GM12878 (cell line): ENCODE data around the gene HNRNPAB. TPM values are rescaled to one million over a fixed set of nuclear protein-coding genes. Genes with fewer than 3 reads are reported as not detected.

Experiments used
- ATAC-seq: fragments of 200-7000 bp; cut with Tn5 transposase; 3 replicates; pipeline ENCODE4 v1.9.1; 2020; ENCODE audit warnings: mild to moderate bottlenecking, moderate library complexity
- BruUV-seq: library from RNA; stranded (reverse); fragments of 400-500 nt; replicated peaks from 2 replicates; lab custom pipeline; 2021; lab: Mats Ljungman, UMichigan
- CTCF ChIA-PET: fragments of 300-600 bp; sonication (Branson Sonifier 250); formaldehyde crosslinking; extraction: SDS; loops from one replicate; lab custom pipeline; 2021; ENCODE audit warnings: inconsistent platforms; lab: Yijun Ruan, JAX
- POLR2A ChIA-PET: fragments of 350-600 bp; formaldehyde crosslinking; extraction: SDS; loops from one replicate; lab custom pipeline; 2021; ENCODE audit warnings: inconsistent platforms; lab: Charles Lee
- RAD21 ChIA-PET: fragments of 300-600 bp; sonication (Branson Sonifier 250); formaldehyde crosslinking; loops from one replicate; lab custom pipeline; 2023; ENCODE audit warnings: antibody characterized with exemption; ENCODE audit not compliant: unreplicated experiment; lab: Charles Lee
- SMC1A ChIA-PET: fragments of 300-600 bp; sonication (Branson Sonifier 250); formaldehyde crosslinking; loops from one replicate; lab custom pipeline; 2023; ENCODE audit not compliant: unreplicated experiment, uncharacterized antibody; lab: Charles Lee
- DNase-seq: peaks from one replicate; pipeline ENCODE4 v3.0.0-alpha.2; 2011; ENCODE audit warnings: low read depth, low spot score
- FAIRE-seq: peaks from 3 replicates; lab custom pipeline; 2011; peaks lifted over from hg19 to GRCh38; lab: Jason Lieb, UNC
- H2AFZ ChIP-seq: 2 replicates; pipeline ENCODE4 v1.6.0; 2011; ENCODE audit warnings: low read depth, low read length, control low read depth; ENCODE audit not compliant: control insufficient read depth
- H3K27ac ChIP-seq: 2 replicates; pipeline ENCODE4 v1.5.1; 2011; ENCODE audit warnings: control low read depth; ENCODE audit not compliant: control insufficient read depth, insufficient read depth
- H3K27me3 ChIP-seq, 2 experiments: replicated peaks in 1 of 2; 2 replicates each; pipeline versions ENCODE4 v1.6.0 to v1.6.1; 2011; ENCODE audit warnings: low read length in 1 of 2; ENCODE audit not compliant: control insufficient read depth in 2 of 2, insufficient read depth in 2 of 2
- H3K36me3 ChIP-seq, 2 experiments: 2 replicates each; pipeline ENCODE4 v1.5.1; 2011; ENCODE audit warnings: low read length in 1 of 2; ENCODE audit not compliant: control insufficient read depth in 2 of 2, insufficient read depth in 2 of 2
- H3K4me1 ChIP-seq: 2 replicates; pipeline ENCODE4 v1.6.1; 2011; ENCODE audit warnings: mild to moderate bottlenecking, low read length, moderate library complexity, mixed read lengths; ENCODE audit not compliant: control insufficient read depth, insufficient read depth
- H3K4me2 ChIP-seq: 2 replicates; pipeline ENCODE4 v1.6.0; 2011; ENCODE audit warnings: control low read depth; ENCODE audit not compliant: control insufficient read depth, insufficient read depth
- H3K4me3 ChIP-seq: fragments of 200-600 bp; sonication (generic); 2 replicates; pipeline ENCODE4 v1.5.1; 2016
- H3K79me2 ChIP-seq: 2 replicates; pipeline ENCODE4 v1.6.0; 2011; ENCODE audit warnings: low read length; ENCODE audit not compliant: control insufficient read depth, insufficient read depth
- H3K9ac ChIP-seq: 2 replicates; pipeline ENCODE4 v1.8.0; 2011; ENCODE audit warnings: low read length, control low read depth, mixed read lengths; ENCODE audit not compliant: control insufficient read depth, insufficient read depth
- H3K9me3 ChIP-seq: replicated peaks from 3 replicates; pipeline ENCODE4 v1.5.1; 2011; ENCODE audit warnings: mild to moderate bottlenecking, low read length; ENCODE audit not compliant: control insufficient read depth, insufficient read depth
- H4K20me1 ChIP-seq: 2 replicates; pipeline ENCODE4 v1.6.0; 2011; ENCODE audit not compliant: control insufficient read depth, insufficient read depth
- BHLHE40 ChIP-seq, 2 experiments: fragments of 450-650 bp in 1 of 2; IDR thresholded peaks; 2 replicates each; pipeline ENCODE4 v1.6.1; 2011 to 2017; ENCODE audit warnings: low read depth in 2 of 2, borderline replicate concordance in 1 of 2, improper control_type of control experiment in 1 of 2, low read length in 1 of 2, mild to moderate bottlenecking in 1 of 2
- CBX5 ChIP-seq: sonication (generic); IDR thresholded peaks from 2 replicates; pipeline ENCODE4 v1.6.1; 2016; ENCODE audit warnings: low read depth, moderate library complexity, mild to moderate bottlenecking, inconsistent platforms
- FOXM1 ChIP-seq: IDR thresholded peaks from 2 replicates; pipeline ENCODE4 v1.6.1; 2012; ENCODE audit warnings: low read depth, mild to moderate bottlenecking, inconsistent platforms, low read length, moderate library complexity
- RAD51 ChIP-seq: fragments of 450-650 bp; IDR thresholded peaks from 2 replicates; pipeline ENCODE4 v1.6.1; 2016; ENCODE audit warnings: moderate library complexity, mild to moderate bottlenecking, inconsistent platforms
- RB1 ChIP-seq: fragments of 450-650 bp; formaldehyde crosslinking; IDR thresholded peaks from 2 replicates; pipeline ENCODE4 v1.6.1; 2017; ENCODE audit warnings: mild to moderate bottlenecking, borderline replicate concordance
- SIX5 ChIP-seq: IDR thresholded peaks from 2 replicates; pipeline ENCODE4 v1.6.1; 2011; ENCODE audit warnings: mild to moderate bottlenecking, low read depth, low read length, moderate library complexity; ENCODE audit not compliant: severe bottlenecking
- USF1 ChIP-seq: IDR thresholded peaks from 2 replicates; pipeline ENCODE4 v1.6.1; 2011; ENCODE audit warnings: borderline replicate concordance, low read depth, mild to moderate bottlenecking, moderate library complexity, mixed read lengths, low read length; ENCODE audit not compliant: insufficient read depth; ENCODE audit errors: extremely low read length
- WGBS: methylation state at CpG from one replicate; pipeline ENCODE4 v1.1.6; 2016; ENCODE audit warnings: low lambda C conversion rate; ENCODE audit not compliant: insufficient replicate concordance, insufficient coverage; ENCODE audit errors: missing lambda C conversion rate; 5-methylcytosine and 5-hydroxymethylcytosine counted together
- in situ Hi-C: fragments of 300-500 bp; cut with MboI; formaldehyde crosslinking; loops from 9 replicates; pipeline ENCODE4 v1.14.3; 2018; ENCODE audit warnings: mixed read lengths
- intact Hi-C: fragments of 100-400 bp; cut with micrococcal nuclease; formaldehyde crosslinking; loops from one replicate; pipeline ENCODE4 v1.14.2; 2022; ENCODE audit not compliant: unreplicated experiment
- polyA plus RNA-seq, 11 experiments: library from polyadenylated mRNA; depleted of rRNA in 4 of 11; unstranded in 6 of 11; stranded (reverse) in 5 of 11; fragments of >200 nt; fragmentation: Nextera tagmentation in 4 of 11; fragmentation: Illumina TruSeq in 1 of 11; extraction: Ambion mirVana in 4 of 11; extraction: Trizol in 1 of 11; gene quantifications; 1 replicate in 1 of 11; 2 replicates in 10 of 11; pipeline versions ENCODE4 v1.2.1 to v1.2.3, GENCODE V29; 2011 to 2016; ENCODE audit warnings: inconsistent platforms in 2 of 11, missing spikeins in 2 of 11, low read depth in 1 of 11
- total RNA-seq, 4 experiments: library from RNA; depleted of rRNA in 3 of 4; stranded (reverse); fragments of >200 nt in 3 of 4; fragmentation: Illumina TruSeq in 1 of 4; extraction: Trizol in 1 of 4; gene quantifications; 2 replicates each; pipeline versions ENCODE4 v1.2.1 to v1.2.3, GENCODE V29; 2013 to 2021
- TF ChIP-seq, protein P1 (sequence below): IDR thresholded peaks from 2 replicates; pipeline ENCODE4 v1.6.1; 2012; ENCODE audit warnings: low read depth, low read length, improper control_type of control experiment

The HNRNPAB gene
- total and polyA plus RNA-seq, 10 of the 15 experiments (the other 5 are each of a cell fraction or from before 2014, with no cell fraction given), result 42.3 to 330 (median 230) TPM

DNA sequence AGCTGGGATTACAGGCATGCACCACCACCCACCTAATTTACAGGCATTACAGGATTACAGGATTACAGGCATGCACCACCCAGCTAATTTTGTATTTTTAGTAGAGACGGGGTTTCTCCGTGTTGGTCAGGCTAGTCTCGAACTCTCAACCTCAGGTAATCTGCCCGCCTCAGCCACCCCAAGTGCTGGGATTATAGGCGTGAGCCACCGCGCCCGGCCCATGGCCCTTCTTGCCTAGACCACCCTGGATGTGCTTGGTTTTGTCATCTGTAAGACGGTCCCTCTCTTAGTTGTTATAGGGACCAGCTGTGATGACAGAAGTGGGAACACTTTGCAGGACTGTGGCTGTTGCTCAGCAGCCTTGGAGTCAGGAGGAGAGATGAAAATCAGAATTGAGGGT lies 31.8 kb downstream of the HNRNPAB start:
- intact Hi-C loops (loop anchor here (5.0 kb wide), 1 partner anchor 1256 kb away; no protein-coding TSS in a partner anchor), in situ Hi-C loops (no loop called here)
- RAD21 ChIA-PET, result interaction anchor here (0.6 kb wide), 1 partner anchor 65 kb away, joined by 3 read pairs; no protein-coding TSS in a partner anchor
- TF ChIP-seq, protein P1, sequence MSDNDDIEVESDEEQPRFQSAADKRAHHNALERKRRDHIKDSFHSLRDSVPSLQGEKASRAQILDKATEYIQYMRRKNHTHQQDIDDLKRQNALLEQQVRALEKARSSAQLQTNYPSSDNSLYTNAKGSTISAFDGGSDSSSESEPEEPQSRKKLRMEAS, result no peak
- no peak for ATAC-seq
- Histone ChIP-seq H3K4me3 (no peak overlapping the region), H3K36me3 (no peaks in the 10 kb centered on the region; a peak in 1 of 4 replicates), H3K9me3 (no peaks in the 10 kb centered on the region), H2AFZ (no peak overlapping the region), H3K4me2 (no peak overlapping the region), H3K27me3 (no peaks in the 10 kb centered on the region), H3K9ac (no peak overlapping the region), H3K79me2 (peaks cover 11% of the 10 kb centered on the region), H3K4me1 (peaks cover 51% of the 10 kb centered on the region), H3K27ac (no peak overlapping the region), H4K20me1 (no peaks in the 10 kb centered on the region)
- SMC1A ChIA-PET, result no interaction called here
- no peak for FAIRE-seq
- BruUV-seq, result no TSS peak
- CTCF ChIA-PET, result interaction anchor here (0.6 to 0.9 kb wide), 2 partner anchors 15 kb away, joined by 3 to 4 read pairs; no protein-coding TSS in a partner anchor
- 90% methylated on average over 9 of the region's 9 CpGs for WGBS
- DNase-seq, result no peak
- POLR2A ChIA-PET, result no interaction called here

DNA sequence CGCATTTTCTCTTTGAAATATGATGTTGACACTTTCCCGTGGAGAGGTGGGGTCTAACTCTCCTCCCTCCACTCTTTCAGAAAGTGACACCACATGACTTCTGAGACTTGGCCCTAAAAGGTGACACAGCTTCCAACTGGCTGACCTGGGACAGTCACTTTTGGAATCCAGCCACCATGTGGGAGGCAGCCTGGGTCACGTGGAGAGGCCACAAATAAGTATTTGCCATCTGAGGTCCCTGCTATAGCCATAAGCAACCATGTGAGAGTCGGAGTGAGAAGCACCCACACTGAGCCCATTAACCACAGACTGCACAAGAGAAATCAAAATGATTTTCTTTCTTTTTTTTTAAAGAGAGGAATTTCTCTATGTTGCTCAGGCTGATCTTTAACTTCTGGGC lies 32.3 kb downstream of the HNRNPAB start:
- intact Hi-C loops, result loop anchor here (5.0 kb wide), 1 partner anchor 1256 kb away; no protein-coding TSS in a partner anchor
- Histone ChIP-seq H3K36me3 (no peaks in the 10 kb centered on the region), H3K9ac (no peak overlapping the region), H3K4me2 (no peak overlapping the region), H3K4me3 (no peak overlapping the region), H3K4me1 (peaks cover 51% of the 10 kb centered on the region), H3K27ac (no peak overlapping the region), H3K79me2 (peaks cover 6% of the 10 kb centered on the region), H3K27me3 (no peaks in the 10 kb centered on the region), H2AFZ (no peak overlapping the region; the same call in 1 of the 2 replicates), H3K9me3 (no peaks in the 10 kb centered on the region), H4K20me1 (no peaks in the 10 kb centered on the region)
- 45% methylated on average over 4 of the region's 4 CpGs for WGBS
- TF ChIP-seq RAD51 (peak; percentile 70), BHLHE40 (IDR thresholded peaks at IDR 0.05; ENCODE audit: borderline replicate concordance in 1 of 2, low read depth in 2 of 2, low read length in 1 of 2) (peak in 1 of 2 experiments; percentile 33; a peak in 1 of 4 replicates), USF1 (peak; percentile 65), CBX5 (no peak), SIX5 (no peak), FOXM1 (no peak), RB1 (no peak)
- ChIA-PET CTCF (interaction anchor here (0.6 to 0.9 kb wide), 3 partner anchors 14 to 495 kb away, joined by 3 to 4 read pairs (median 3); no protein-coding TSS in a partner anchor), RAD21 (no interaction called here), POLR2A (no interaction called here), SMC1A (no interaction called here)
- in situ Hi-C loops, result no loop called here
- DNase-seq (no peak), FAIRE-seq (no peak), ATAC-seq (no peak)
- no TSS peak for BruUV-seq
